Astrocyte of the cerebellum (primary cell): ENCODE data around the gene RFFL.
A peak's percentile ranks its signal among the peaks of the same experiment; 100 is the strongest.
"Not testable (repeated sequence)": the region's sequence is repeated elsewhere in the genome, so short reads cannot be mapped to it uniquely, and the experiment has no call there.

Experiments used
- DNase-seq: peaks from one replicate; pipeline ENCODE4 v3.0.0-alpha.2; 2011; ENCODE audit warnings: low read depth
- H3K4me3 ChIP-seq: 2 replicates; pipeline ENCODE4 v1.5.1; 2011; ENCODE audit warnings: mild to moderate bottlenecking, low read depth, low read length, moderate library complexity
- CTCF ChIP-seq: IDR thresholded peaks from 2 replicates; pipeline ENCODE4 v1.5.1; 2012; ENCODE audit warnings: low read length, low read depth, moderate library complexity, mild to moderate bottlenecking; ENCODE audit errors: missing control alignments
- in situ Hi-C: cut with HindIII; loops from 2 replicates; pipeline ENCODE4 v1.10.0; 2017; ENCODE audit warnings: low sequenced_read_pairs

The RFFL gene

GRCh38 chr17:35051183-35051578, 12.3 kb downstream of the RFFL start:
- no peak for TF ChIP-seq CTCF
- no peak for DNase-seq
- in situ Hi-C loops, result loop anchor here (5.0 kb wide), 1 partner anchor 39 kb away; no protein-coding TSS in a partner anchor
- H3K4me3 ChIP-seq, result no peak overlapping the region

- TF ChIP-seq CTCF, result no peak
- no peak for DNase-seq
- in situ Hi-C loops, result loop anchor here (5.0 kb wide), 1 partner anchor 38 kb away; no protein-coding TSS in a partner anchor
- H3K4me3 ChIP-seq, result no peak overlapping the region
These were observed 13.3 kb downstream of the RFFL start for GRCh38 chr17:35050170-35050569.

- TF ChIP-seq CTCF, result no peak
- DNase-seq, result no peak
- in situ Hi-C loops, result no loop called here
- no peak overlapping the region for H3K4me3 ChIP-seq
These were observed 14.7 kb downstream of the RFFL start for GRCh38 chr17:35048685-35049379.

GRCh38 chr17:35046740-35047283, 16.7 kb downstream of the RFFL start:
- H3K4me3 ChIP-seq, result peak overlapping the region; percentile 0
- DNase-seq, result peak; percentile 76
- no peak for TF ChIP-seq CTCF
- in situ Hi-C loops, result no loop called here

GRCh38 chr17:35046245-35046644, 17.3 kb downstream of the RFFL start:
- no peak for DNase-seq
- in situ Hi-C loops, result no loop called here
- no peak overlapping the region for H3K4me3 ChIP-seq
- TF ChIP-seq CTCF, result no peak

GRCh38 chr17:35045458-35045979, 18.0 kb downstream of the RFFL start:
- H3K4me3 ChIP-seq, in situ Hi-C loops, DNase-seq: not testable (repeated sequence)

GRCh38 chr17:35044181-35044580, 19.3 kb downstream of the RFFL start:
- in situ Hi-C loops, result no loop called here
- TF ChIP-seq CTCF, result no peak
- no peak for DNase-seq
- H3K4me3 ChIP-seq, result no peak overlapping the region
